Measurements from ENCODE around the gene TMEM98.
A peak's percentile ranks its signal among the peaks of the same experiment; 100 is the strongest.
"Not testable (repeated sequence)": the region's sequence is repeated elsewhere in the genome, so short reads cannot be mapped to it uniquely, and the experiment has no call there.

Gene TMEM98

DNA sequence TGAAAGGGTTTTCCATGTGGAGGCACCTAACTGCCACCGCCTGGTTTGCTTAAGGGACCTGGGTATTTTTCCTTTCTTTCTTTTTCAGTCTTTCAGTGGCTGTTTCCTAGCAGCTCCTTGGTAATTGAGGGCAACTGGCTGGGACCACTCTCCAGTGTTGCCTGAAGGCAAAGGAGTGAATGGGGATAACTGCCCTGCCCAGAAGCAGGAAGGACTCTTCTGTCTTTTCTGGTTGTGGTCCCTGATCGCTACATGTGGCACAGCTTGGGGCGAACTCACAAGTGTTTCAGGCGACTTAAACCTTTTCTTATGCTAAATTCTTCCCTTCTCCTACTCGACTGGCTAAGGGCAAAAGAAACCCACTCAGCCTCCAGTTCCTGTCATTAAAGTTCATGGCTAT lies 10.1 kb upstream of the TMEM98 start:
- TF ChIP-seq, protein P1, sequence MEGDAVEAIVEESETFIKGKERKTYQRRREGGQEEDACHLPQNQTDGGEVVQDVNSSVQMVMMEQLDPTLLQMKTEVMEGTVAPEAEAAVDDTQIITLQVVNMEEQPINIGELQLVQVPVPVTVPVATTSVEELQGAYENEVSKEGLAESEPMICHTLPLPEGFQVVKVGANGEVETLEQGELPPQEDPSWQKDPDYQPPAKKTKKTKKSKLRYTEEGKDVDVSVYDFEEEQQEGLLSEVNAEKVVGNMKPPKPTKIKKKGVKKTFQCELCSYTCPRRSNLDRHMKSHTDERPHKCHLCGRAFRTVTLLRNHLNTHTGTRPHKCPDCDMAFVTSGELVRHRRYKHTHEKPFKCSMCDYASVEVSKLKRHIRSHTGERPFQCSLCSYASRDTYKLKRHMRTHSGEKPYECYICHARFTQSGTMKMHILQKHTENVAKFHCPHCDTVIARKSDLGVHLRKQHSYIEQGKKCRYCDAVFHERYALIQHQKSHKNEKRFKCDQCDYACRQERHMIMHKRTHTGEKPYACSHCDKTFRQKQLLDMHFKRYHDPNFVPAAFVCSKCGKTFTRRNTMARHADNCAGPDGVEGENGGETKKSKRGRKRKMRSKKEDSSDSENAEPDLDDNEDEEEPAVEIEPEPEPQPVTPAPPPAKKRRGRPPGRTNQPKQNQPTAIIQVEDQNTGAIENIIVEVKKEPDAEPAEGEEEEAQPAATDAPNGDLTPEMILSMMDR (IDR thresholded peaks at IDR 0.05; ENCODE audit: unreplicated experiment in 3 of 3) = no peak
- Mint-ChIP-seq H3K4me1 (no peaks in the 10 kb centered on the region), H3K9me3 (no peaks in the 10 kb centered on the region), H3K27ac (no peak overlapping the region), H3K36me3 (ENCODE audit: low read depth) (no peaks in the 10 kb centered on the region), H3K27me3 (ENCODE audit: low read depth) (peaks cover 4% of the 10 kb centered on the region), H3K4me3 (no peak overlapping the region)

DNA sequence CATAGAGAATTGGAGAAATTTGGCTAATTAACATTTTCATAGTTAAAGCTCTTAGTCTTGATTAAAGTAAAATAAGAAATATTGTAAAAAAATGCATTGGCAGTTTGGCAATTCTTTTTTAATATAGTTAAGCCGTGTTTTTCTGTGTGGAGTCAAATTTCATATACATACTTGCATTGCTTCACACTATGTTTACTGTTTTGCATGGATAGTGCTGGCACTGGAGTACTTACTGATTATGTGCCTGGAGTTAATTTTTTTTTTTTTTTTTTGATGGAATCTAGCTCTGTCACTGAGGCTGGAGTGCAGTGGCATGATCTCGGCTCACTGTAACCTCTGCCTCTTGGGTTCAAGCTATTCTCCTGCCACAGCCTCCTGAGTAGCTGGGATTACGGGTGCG lies 8.1 kb upstream of the TMEM98 start:
- not testable (repeated sequence) for H3K27me3 Mint-ChIP-seq (ENCODE audit: low read depth); H3K27ac Mint-ChIP-seq; H3K4me1 Mint-ChIP-seq; H3K4me3 Mint-ChIP-seq; H3K36me3 Mint-ChIP-seq (ENCODE audit: low read depth); H3K9me3 Mint-ChIP-seq

DNA sequence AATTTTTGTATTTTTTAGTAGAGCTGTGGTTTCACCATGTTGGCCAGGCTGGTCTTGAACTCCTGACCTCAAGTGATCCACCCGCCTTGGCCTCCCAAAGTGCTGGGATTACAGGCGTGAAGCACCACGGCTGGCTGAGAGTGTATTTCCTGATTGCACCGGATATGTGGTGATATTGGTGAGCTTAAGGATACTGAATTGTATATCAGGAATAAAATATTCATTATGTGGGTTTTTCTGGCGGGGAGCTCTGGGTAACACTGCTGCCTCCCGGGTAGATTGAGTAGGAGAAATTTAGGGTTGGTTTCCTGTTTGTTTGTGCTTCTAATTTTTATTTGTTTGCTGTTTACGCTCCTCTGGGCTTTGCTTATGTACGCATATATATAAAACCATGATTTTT lies 7.7 kb upstream of the TMEM98 start:
- peaks cover 4% of the 10 kb centered on the region for H3K27me3 Mint-ChIP-seq (ENCODE audit: low read depth)
- no peaks in the 10 kb centered on the region for H3K9me3 Mint-ChIP-seq
- no peak overlapping the region for H3K27ac Mint-ChIP-seq
- no peak overlapping the region for H3K4me3 Mint-ChIP-seq
- no peaks in the 10 kb centered on the region for H3K36me3 Mint-ChIP-seq (ENCODE audit: low read depth)
- no peaks in the 10 kb centered on the region for H3K4me1 Mint-ChIP-seq
- TF ChIP-seq, protein P1 (IDR thresholded peaks at IDR 0.05; ENCODE audit: unreplicated experiment in 3 of 3) = no peak

DNA sequence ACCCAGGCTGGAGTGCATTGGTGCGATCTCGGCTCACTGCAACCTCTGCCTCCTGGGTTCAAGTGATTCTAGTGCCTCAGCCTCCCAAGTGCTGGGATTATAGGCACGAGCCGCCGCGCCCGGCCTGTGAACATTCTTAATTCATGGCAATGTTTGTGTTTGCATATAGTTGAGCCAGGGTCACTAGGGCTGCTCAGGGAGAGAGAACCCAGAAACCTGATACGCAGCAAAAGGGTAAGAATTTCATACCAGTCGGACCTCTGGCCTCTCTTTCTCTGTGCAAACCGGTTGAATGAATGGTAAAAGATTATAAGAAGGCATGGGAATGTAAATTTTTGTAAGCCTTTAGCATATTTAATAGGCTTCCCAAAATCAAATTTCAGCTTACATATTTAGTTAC lies 6.9 kb upstream of the TMEM98 start:
- H3K4me1 Mint-ChIP-seq = no peaks in the 10 kb centered on the region
- no peak overlapping the region for H3K27ac Mint-ChIP-seq
- no peaks in the 10 kb centered on the region for H3K9me3 Mint-ChIP-seq
- no peak overlapping the region for H3K4me3 Mint-ChIP-seq
- TF ChIP-seq, protein P1 (IDR thresholded peaks at IDR 0.05; ENCODE audit: unreplicated experiment in 3 of 3) = no peak
- peaks cover 4% of the 10 kb centered on the region for H3K27me3 Mint-ChIP-seq (ENCODE audit: low read depth)
- no peaks in the 10 kb centered on the region for H3K36me3 Mint-ChIP-seq (ENCODE audit: low read depth)

DNA sequence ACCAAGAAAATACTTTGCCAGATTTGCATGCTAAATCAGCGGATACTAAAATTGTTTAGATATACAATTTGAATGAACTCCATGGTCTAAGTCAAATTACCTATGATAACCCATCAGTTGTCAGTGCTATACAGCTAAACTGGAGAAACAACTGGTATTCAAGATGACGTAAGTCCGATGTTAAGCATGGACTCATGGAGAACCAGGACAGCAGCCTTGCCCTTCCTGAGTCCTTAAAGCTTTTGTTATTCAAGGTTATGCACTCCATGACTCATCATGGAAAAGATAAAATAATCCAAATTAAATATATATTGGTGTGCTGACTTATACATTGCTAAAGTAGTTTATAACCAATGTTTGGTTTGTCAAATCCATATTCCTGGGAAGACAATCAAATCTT lies 4.0 kb upstream of the TMEM98 start:
- H3K36me3 Mint-ChIP-seq (ENCODE audit: low read depth); H3K4me1 Mint-ChIP-seq; H3K27me3 Mint-ChIP-seq (ENCODE audit: low read depth); H3K9me3 Mint-ChIP-seq; H3K4me3 Mint-ChIP-seq; H3K27ac Mint-ChIP-seq: not testable (repeated sequence)

DNA sequence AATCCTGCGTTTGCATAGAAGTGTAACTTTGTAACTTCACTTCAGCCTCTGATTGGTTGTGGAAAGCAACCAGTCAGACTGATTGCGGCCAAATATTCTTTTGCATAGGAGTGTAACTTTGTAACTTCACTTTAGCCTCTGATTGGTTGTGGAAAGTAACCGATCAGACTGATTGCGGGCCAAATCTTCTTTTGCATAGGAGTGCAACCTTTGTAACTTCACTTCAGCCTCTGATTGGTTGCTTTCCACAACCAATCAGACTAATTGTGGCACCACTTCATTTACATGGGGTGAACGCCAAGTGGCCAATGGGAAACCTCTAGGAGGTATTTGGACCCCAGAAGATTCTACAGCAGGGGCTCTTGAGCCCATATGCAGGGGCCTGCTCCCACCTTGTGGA lies 1.8 kb upstream of the TMEM98 start:
- H3K36me3 Mint-ChIP-seq (ENCODE audit: low read depth) = no peaks in the 10 kb centered on the region
- H3K4me1 Mint-ChIP-seq = no peaks in the 10 kb centered on the region
- H3K9me3 Mint-ChIP-seq = no peaks in the 10 kb centered on the region
- peak overlapping the region in 1 of 3 experiments; percentile 12 for H3K27ac Mint-ChIP-seq
- H3K4me3 Mint-ChIP-seq = peak overlapping the region in 2 of 3 experiments; percentile 42 to 61
- TF ChIP-seq, protein P1 (IDR thresholded peaks at IDR 0.05; ENCODE audit: unreplicated experiment in 3 of 3) = no peak
- H3K27me3 Mint-ChIP-seq (ENCODE audit: low read depth) = no peaks in the 10 kb centered on the region

DNA sequence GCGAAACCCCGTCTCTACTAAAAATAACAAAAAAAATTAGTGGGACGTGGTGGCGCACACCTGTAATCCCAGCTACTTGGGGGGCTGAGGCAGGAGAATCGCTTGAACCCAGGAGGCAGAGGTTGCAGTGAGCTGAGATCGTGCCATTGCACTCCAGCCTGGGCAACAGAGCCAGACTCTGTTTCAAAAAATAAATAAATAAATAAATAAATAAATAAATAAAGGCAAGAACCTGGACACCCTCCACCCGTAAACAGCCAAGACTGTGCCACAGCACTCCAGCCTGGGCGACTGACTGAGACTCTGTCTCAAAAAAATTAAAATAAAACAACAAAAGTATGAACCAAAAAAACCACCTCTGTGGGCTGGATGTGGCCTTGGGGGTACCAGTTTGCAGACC lies 1.2 kb upstream of the TMEM98 start:
- not testable (repeated sequence) for H3K4me1 Mint-ChIP-seq; H3K9me3 Mint-ChIP-seq; H3K27ac Mint-ChIP-seq; H3K36me3 Mint-ChIP-seq (ENCODE audit: low read depth); H3K27me3 Mint-ChIP-seq (ENCODE audit: low read depth)
- peak overlapping the region in 2 of 3 experiments; percentile 45 to 91 for H3K4me3 Mint-ChIP-seq

Data from nephron (organoid).